ENCODE measurements around the gene SLC38A1.

DNA sequence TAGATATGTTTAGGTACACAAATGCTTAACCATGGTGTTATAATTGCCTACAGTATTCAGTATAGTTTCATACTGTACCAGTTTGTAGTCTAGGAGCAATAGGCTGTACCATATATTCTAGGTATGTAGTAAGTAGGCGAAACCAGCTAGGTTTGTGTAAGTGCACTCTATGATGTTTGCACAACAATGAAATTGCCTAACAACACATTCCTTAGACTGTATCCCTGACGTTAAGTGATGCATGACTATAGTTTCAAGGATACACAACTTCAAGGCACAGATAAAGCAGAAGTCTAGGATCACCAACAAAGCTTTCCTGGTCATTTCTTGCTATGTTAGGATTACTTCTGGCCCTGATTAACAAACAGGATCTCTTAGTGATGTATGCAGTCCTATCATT lies 135.1 kb downstream of the SLC38A1 start:
- TF ChIP-seq, protein P1, sequence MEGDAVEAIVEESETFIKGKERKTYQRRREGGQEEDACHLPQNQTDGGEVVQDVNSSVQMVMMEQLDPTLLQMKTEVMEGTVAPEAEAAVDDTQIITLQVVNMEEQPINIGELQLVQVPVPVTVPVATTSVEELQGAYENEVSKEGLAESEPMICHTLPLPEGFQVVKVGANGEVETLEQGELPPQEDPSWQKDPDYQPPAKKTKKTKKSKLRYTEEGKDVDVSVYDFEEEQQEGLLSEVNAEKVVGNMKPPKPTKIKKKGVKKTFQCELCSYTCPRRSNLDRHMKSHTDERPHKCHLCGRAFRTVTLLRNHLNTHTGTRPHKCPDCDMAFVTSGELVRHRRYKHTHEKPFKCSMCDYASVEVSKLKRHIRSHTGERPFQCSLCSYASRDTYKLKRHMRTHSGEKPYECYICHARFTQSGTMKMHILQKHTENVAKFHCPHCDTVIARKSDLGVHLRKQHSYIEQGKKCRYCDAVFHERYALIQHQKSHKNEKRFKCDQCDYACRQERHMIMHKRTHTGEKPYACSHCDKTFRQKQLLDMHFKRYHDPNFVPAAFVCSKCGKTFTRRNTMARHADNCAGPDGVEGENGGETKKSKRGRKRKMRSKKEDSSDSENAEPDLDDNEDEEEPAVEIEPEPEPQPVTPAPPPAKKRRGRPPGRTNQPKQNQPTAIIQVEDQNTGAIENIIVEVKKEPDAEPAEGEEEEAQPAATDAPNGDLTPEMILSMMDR (IDR thresholded peaks at IDR 0.05) = no peak
- TF ChIP-seq POLR2A (IDR thresholded peaks at IDR 0.05) = no peak
- TF ChIP-seq POLR2AphosphoS5 (IDR thresholded peaks at IDR 0.05) = no peak
- no peak for TF ChIP-seq EP300 (IDR thresholded peaks at IDR 0.05)

Data from sigmoid colon (tissue), 4 donors.